Activated B cell treated with CpG ODN at 0.5 μM for 24 hours (primary cell): ENCODE measurements around the gene GMEB2. TPM values are rescaled to one million over a fixed set of nuclear protein-coding genes. Genes with fewer than 3 reads are reported as not detected.

Experiments
- ATAC-seq: fragments of 200-7000 bp; cut with Tn5 transposase; one replicate; pipeline ENCODE4 v1.10.0; 2021; ENCODE audit warnings: low read depth, mild to moderate bottlenecking, moderate library complexity
- CTCF ChIA-PET: fragments of 350-600 bp; sonication (Branson Sonifier 250); formaldehyde crosslinking; loops from one replicate; lab custom pipeline; 2021; ENCODE audit warnings: antibody characterized with exemption; lab: Charles Lee
- POLR2A ChIA-PET: fragments of 350-600 bp; sonication (Branson Sonifier 250); formaldehyde crosslinking; loops from one replicate; lab custom pipeline; 2021; ENCODE audit warnings: antibody characterized with exemption; lab: Charles Lee
- DNase-seq: peaks from one replicate; pipeline ENCODE4 v3.0.0; 2022
- H3K27ac Mint-ChIP-seq: one replicate; pipeline ENCODE4 v1.8.0; 2020; ENCODE audit warnings: mixed read lengths
- H3K27me3 Mint-ChIP-seq: one replicate; pipeline ENCODE4 v1.8.0; 2021; ENCODE audit warnings: mixed read lengths
- H3K36me3 Mint-ChIP-seq: one replicate; pipeline ENCODE4 v1.8.0; 2021; ENCODE audit warnings: low read depth, mixed read lengths
- H3K4me1 Mint-ChIP-seq: one replicate; pipeline ENCODE4 v1.8.0; 2021; ENCODE audit warnings: mixed read lengths
- H3K4me3 Mint-ChIP-seq: one replicate; pipeline ENCODE4 v1.8.0; 2020; ENCODE audit warnings: mild to moderate bottlenecking, mixed read lengths
- H3K9me3 Mint-ChIP-seq: one replicate; pipeline ENCODE4 v1.8.0; 2020; ENCODE audit warnings: mixed read lengths
- intact Hi-C: fragments of 100-400 bp; cut with micrococcal nuclease; formaldehyde crosslinking; loops from one replicate; pipeline ENCODE4 v1.15.1; 2024
- total RNA-seq: library from RNA; stranded (reverse); gene quantifications from 2 replicates; pipeline ENCODE4 v1.2.3, GENCODE V29; 2022
- TF ChIP-seq, protein P1 (sequence below): fragments of 200-600 bp; IDR thresholded peaks from one replicate; pipeline ENCODE4 v1.8.0; 2022; ENCODE audit warnings: antibody characterized with exemption, mild to moderate bottlenecking

GMEB2 gene
- total RNA-seq, 1 donor from 2014 or later = 16.9 TPM

DNA sequence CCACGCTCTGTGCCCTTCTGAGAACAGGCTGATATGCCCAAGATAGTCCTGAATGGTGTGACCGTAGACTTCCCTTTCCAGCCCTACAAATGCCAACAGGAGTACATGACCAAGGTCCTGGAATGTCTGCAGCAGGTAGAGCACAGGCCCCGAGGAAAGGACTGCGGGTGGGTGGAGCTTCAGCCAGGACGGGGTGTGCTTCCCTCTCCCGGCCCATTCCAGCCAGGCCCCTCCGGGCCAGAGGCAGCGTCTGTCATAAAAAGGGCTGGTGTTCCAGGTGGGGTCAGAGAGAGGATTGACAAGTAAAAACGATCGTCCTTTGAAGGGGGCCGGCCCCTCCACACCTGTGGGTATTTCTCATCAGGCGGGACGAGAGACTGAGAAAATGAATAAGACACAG lies 32.5 kb upstream of the GMEB2 start:
- no peak for ATAC-seq
- intact Hi-C loops = loop anchor here (5.0 to 10.0 kb wide), 2 partner anchors 75 to 323 kb away; partner anchors contain the start of genes LIME1, PRPF6 and SLC2A4RG
- Mint-ChIP-seq H3K27me3 (peaks cover 3% of the 10 kb centered on the region), H3K4me3 (peak overlapping the region; percentile 97), H3K36me3 (peaks cover 20% of the 10 kb centered on the region), H3K27ac (no peak overlapping the region), H3K4me1 (peaks cover 20% of the 10 kb centered on the region), H3K9me3 (no peaks in the 10 kb centered on the region)
- TF ChIP-seq, protein P1, sequence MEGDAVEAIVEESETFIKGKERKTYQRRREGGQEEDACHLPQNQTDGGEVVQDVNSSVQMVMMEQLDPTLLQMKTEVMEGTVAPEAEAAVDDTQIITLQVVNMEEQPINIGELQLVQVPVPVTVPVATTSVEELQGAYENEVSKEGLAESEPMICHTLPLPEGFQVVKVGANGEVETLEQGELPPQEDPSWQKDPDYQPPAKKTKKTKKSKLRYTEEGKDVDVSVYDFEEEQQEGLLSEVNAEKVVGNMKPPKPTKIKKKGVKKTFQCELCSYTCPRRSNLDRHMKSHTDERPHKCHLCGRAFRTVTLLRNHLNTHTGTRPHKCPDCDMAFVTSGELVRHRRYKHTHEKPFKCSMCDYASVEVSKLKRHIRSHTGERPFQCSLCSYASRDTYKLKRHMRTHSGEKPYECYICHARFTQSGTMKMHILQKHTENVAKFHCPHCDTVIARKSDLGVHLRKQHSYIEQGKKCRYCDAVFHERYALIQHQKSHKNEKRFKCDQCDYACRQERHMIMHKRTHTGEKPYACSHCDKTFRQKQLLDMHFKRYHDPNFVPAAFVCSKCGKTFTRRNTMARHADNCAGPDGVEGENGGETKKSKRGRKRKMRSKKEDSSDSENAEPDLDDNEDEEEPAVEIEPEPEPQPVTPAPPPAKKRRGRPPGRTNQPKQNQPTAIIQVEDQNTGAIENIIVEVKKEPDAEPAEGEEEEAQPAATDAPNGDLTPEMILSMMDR = no peak
- ChIA-PET CTCF (no interaction called here), POLR2A (interaction anchor here (0.6 kb wide), 1 partner anchor 35 kb away, joined by 4 read pairs; no protein-coding TSS in a partner anchor)
- no peak for DNase-seq

DNA sequence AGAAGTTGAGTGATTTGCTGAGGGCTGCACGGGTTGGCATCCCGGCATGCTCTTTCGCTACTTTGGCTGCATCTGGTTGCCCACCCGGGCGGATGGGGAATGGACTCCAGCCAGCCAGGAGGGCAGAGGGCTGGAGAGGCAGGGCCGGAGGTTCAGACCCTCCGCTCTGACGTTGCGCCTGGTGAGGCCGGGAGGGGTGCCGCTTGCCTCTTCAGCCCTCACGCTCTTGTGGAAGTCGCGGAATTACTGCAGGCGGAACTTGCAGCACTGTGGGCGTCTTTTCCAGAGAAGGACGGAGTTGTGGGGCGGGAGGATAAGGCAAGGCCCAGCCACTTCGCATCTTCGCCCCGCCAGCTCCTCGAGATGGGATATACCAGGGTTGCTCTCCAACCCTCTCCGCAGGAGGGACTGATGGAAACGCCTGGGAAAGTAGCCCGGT lies 31.9 kb upstream of the GMEB2 start:
- Mint-ChIP-seq H3K27me3 (peaks cover 3% of the 10 kb centered on the region), H3K4me1 (peaks cover 24% of the 10 kb centered on the region), H3K9me3 (no peaks in the 10 kb centered on the region), H3K4me3 (peak overlapping the region; percentile 97), H3K36me3 (peaks cover 20% of the 10 kb centered on the region), H3K27ac (peak overlapping the region; percentile 93)
- ChIA-PET CTCF (interaction anchor here (0.8 to 3.2 kb wide), 5 partner anchors 17 to 322 kb away, joined by 3 to 19 read pairs (median 3); partner anchors contain the start of genes PRPF6, PTK6 and UCKL1), POLR2A (interaction anchor here (0.6 to 2.0 kb wide), 18 partner anchors 9 to 321 kb away, joined by 3 to 24 read pairs (median 5); partner anchors contain the start of genes ARFRP1, DNAJC5, GMEB2 and HELZ2)
- DNase-seq = no peak
- ATAC-seq = peak; percentile 15
- intact Hi-C loops = loop anchor here (1.0 to 10.0 kb wide), 9 partner anchors 16 to 324 kb away; partner anchors contain the start of genes ARFRP1, GMEB2, LIME1 and PPDPF
- TF ChIP-seq, protein P1 = no peak

DNA sequence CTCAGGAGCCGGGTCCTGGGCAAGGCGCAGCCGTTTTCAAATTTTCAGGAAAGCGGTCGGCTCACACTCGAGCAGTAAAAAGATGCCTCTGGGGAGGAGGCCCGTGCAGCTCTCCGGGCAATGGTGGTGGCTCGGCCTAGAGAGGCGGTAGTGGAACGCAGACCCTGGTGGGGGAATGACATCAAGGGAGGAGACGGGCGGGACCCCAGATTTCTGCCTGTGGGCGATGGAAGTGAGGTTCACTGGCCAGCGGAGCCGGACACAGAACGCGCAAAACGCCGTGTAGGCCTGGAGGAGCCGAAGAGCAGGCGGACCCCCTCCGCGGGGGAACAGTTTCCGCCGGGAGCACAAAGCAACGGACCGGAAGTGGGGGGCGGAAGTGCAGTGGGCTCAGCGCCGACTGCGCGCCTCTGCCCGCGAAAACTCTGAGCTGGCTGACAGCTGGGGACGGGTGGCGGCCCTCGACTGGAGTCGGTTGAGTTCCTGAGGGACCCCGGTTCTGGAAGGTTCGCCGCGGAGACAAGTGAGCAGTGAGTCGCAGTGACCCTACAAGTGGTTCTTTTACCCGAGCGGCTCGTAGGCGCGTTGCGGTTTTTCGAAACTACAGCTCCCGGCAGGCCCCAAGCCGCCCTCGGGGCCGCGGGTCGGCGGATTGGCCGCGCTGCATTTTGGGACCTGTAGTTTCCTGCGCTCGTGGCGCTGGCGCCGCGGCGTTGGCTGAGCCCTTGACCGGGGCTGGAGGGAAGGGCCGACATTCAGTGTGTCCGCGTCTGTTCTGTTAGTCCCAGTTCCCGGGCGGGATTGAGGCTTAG lies 31.2 kb upstream of the GMEB2 start, which contains the start of gene RTEL1:
Gene RTEL1 (plus strand): TSS at position 376 of the 812 bp plus-strand sequence. CDS start 1,091 bp downstream, outside the sequence.
- H3K27ac Mint-ChIP-seq = peak within 1 kb of the TSS; percentile 93
- H3K27me3 Mint-ChIP-seq = peaks cover 3% of the 10 kb centered on the region
- POLR2A ChIA-PET = interaction anchor here (0.6 to 2.0 kb wide), 18 partner anchors 9 to 321 kb away, joined by 3 to 24 read pairs (median 5); partner anchors contain the start of genes ARFRP1, DNAJC5, GMEB2 and HELZ2
- DNase-seq = peak; percentile 95
- H3K9me3 Mint-ChIP-seq = no peaks in the 10 kb centered on the region
- intact Hi-C loops = loop anchor here (1.0 to 10.0 kb wide), 9 partner anchors 16 to 324 kb away; partner anchors contain the start of genes ARFRP1, GMEB2, LIME1 and PPDPF
- CTCF ChIA-PET = interaction anchor here (0.8 to 3.2 kb wide), 5 partner anchors 17 to 322 kb away, joined by 3 to 19 read pairs (median 3); partner anchors contain the start of genes PRPF6, PTK6 and UCKL1
- H3K36me3 Mint-ChIP-seq = peaks cover 19% of the 10 kb centered on the region
- peaks cover 27% of the 10 kb centered on the region for H3K4me1 Mint-ChIP-seq
- peak; percentile 88 for ATAC-seq
- TF ChIP-seq, protein P1 = no peak
- H3K4me3 Mint-ChIP-seq = peak within 1 kb of the TSS; percentile 97

DNA sequence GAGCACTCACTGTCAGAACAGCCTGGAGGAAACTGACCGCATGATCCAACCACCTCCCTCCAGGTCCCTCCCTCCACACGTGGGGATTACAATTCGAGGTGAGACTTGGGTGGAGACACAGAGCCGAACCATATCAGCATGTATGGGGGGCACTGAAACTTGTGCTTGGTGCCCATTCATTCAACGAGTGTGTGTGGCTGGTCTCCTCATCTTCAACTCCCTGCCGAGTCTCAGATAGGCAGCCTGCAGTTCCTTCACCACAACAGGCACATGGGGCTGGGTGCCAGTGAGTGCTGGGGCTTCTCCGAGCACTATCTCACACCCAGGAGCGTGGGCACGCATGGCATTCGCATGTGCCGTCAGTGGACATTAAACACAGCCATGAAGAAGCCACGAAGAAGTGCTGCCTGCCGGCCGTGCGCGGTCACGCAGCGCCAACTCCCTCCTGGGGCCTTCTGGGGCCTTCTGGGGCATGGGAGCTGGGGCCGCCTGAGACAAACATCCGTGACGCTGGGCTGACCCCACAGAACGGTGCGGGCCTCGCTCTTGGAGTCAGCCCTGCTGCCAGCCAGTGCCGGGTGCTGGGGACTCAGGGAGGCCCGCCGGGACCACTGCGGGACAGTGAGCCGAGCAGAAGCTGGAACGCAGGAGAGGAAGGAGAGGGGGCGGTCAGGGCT lies 30.5 kb upstream of the GMEB2 start:
- ATAC-seq (no peak), DNase-seq (no peak)
- peak overlapping the region; percentile 97 for H3K4me3 Mint-ChIP-seq
- peaks cover 16% of the 10 kb centered on the region for H3K36me3 Mint-ChIP-seq
- intact Hi-C loops = loop anchor here (5.0 to 10.0 kb wide), 2 partner anchors 77 to 325 kb away; partner anchors contain the start of genes LIME1, PRPF6 and SLC2A4RG
- ChIA-PET POLR2A (interaction anchor here (1.0 to 2.0 kb wide), 13 partner anchors 10 to 207 kb away, joined by 3 to 24 read pairs (median 7); partner anchors contain the start of genes ARFRP1, GMEB2, HELZ2 and LIME1), CTCF (interaction anchor here (3.2 kb wide), 1 partner anchor 16 kb away, joined by 19 read pairs; no protein-coding TSS in a partner anchor)
- peaks cover 3% of the 10 kb centered on the region for H3K27me3 Mint-ChIP-seq
- peak overlapping the region; percentile 93 for H3K27ac Mint-ChIP-seq
- TF ChIP-seq, protein P1 = no peak
- peaks cover 28% of the 10 kb centered on the region for H3K4me1 Mint-ChIP-seq
- H3K9me3 Mint-ChIP-seq = no peaks in the 10 kb centered on the region
